Ishikawa (cell line): Measurements from ENCODE around the gene PSRC1.

Experiments used
- CEBPB ChIP-seq: IDR thresholded peaks from 2 replicates; pipeline ENCODE4 v1.6.1; 2012
- CREB1 ChIP-seq: IDR thresholded peaks from 2 replicates; pipeline ENCODE4 v1.6.1; 2012; ENCODE audit warnings: low read depth
- EGR1 ChIP-seq: IDR thresholded peaks from 2 replicates; pipeline ENCODE4 v1.6.1; 2012
- EP300 ChIP-seq: IDR thresholded peaks from 2 replicates; pipeline ENCODE4 v1.6.1; 2012; ENCODE audit warnings: borderline replicate concordance
- FOXM1 ChIP-seq: IDR thresholded peaks from 2 replicates; pipeline ENCODE4 v1.6.1; 2012; ENCODE audit warnings: low read depth, borderline replicate concordance
- MAX ChIP-seq: IDR thresholded peaks from 2 replicates; pipeline ENCODE4 v1.6.1; 2012
- NFIC ChIP-seq: IDR thresholded peaks from 2 replicates; pipeline ENCODE4 v1.6.1; 2012
- RAD21 ChIP-seq: IDR thresholded peaks from 2 replicates; pipeline ENCODE4 v1.6.1; 2012; ENCODE audit warnings: low read depth
- REST ChIP-seq: IDR thresholded peaks from 2 replicates; pipeline ENCODE4 v1.6.1; 2012; ENCODE audit warnings: low read depth, mild to moderate bottlenecking
- TAF1 ChIP-seq: IDR thresholded peaks from 2 replicates; pipeline ENCODE4 v1.6.1; 2012; ENCODE audit warnings: low read depth, mild to moderate bottlenecking
- TCF12 ChIP-seq: IDR thresholded peaks from 2 replicates; pipeline ENCODE4 v1.6.1; 2012; ENCODE audit warnings: low read depth
- TEAD4 ChIP-seq: IDR thresholded peaks from 2 replicates; pipeline ENCODE4 v1.6.1; 2012
- USF1 ChIP-seq: IDR thresholded peaks from 2 replicates; pipeline ENCODE4 v1.6.1; 2012
- YY1 ChIP-seq: IDR thresholded peaks from 2 replicates; pipeline ENCODE4 v1.6.1; 2012; ENCODE audit warnings: low read depth
- ZBTB7A ChIP-seq: IDR thresholded peaks from 2 replicates; pipeline ENCODE4 v1.6.1; 2012; ENCODE audit warnings: low read depth

The PSRC1 gene

DNA sequence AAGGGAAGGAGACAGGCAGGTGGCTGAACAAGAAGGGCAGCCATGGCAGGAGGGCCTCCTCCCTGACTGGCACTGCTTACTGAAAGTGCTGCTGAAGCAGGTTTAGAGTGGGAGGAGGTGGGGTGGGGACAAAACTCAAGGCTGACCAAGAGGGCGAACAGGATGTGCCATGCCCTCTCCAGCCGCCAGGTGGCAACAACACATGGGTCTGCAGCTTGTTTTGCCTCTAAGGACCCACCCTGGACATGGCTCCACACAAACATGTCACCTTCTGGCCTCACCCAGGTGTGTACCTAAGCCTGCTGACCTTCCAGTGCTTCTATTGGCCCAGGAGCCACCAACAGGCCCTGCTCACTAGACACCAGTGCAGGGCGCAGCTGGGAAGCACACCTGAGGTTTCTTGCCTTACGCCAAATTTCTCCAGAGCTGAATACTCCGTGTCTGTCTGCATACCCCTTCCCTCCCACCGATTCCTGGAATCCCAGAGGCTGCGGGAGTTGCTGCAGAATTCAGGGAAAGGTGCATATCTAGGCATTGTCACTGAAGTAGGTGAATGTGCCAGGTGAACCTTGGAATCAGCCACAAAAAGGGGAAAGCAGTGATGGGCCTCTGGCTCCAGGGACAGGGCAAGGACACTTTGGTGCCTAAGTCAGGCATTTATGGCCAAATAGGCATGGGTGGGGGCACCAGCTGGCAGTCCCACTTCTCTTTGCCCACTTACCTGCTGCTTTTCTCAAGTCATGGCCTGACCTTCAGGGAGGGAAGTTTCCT, 5.3 kb downstream of the PSRC1 start:
- TF ChIP-seq CREB1: no peak
- no peak for TF ChIP-seq TCF12
- no peak for TF ChIP-seq FOXM1
- TF ChIP-seq ZBTB7A: no peak
- peak; percentile 88 for TF ChIP-seq RAD21
- TF ChIP-seq EP300: no peak
- no peak for TF ChIP-seq TAF1
- TF ChIP-seq USF1: no peak
- TF ChIP-seq YY1: 0 out of 2 replicates have a peak, but pooled peaks have one; percentile 23
- 0 out of 2 replicates have a peak, but pooled peaks have one; percentile 28 for TF ChIP-seq MAX

GRCh38 chr1:109275706-109276345, 7.1 kb downstream of the PSRC1 start:
- TF ChIP-seq RAD21 (no peak), YY1 (no peak), FOXM1 (no peak), REST (no peak), CEBPB (no peak), EGR1 (no peak), MAX (no peak), CREB1 (no peak), TEAD4 (no peak), TAF1 (no peak), NFIC (no peak), EP300 (no peak), ZBTB7A (no peak), TCF12 (no peak), USF1 (no peak)

GRCh38 chr1:109274533-109275476, 8.1 kb downstream of the PSRC1 start:
- TF ChIP-seq TAF1 (no peak), FOXM1 (no peak), EGR1 (no peak), ZBTB7A (peak; percentile 36; the same call in 1 of the 2 replicates)

DNA sequence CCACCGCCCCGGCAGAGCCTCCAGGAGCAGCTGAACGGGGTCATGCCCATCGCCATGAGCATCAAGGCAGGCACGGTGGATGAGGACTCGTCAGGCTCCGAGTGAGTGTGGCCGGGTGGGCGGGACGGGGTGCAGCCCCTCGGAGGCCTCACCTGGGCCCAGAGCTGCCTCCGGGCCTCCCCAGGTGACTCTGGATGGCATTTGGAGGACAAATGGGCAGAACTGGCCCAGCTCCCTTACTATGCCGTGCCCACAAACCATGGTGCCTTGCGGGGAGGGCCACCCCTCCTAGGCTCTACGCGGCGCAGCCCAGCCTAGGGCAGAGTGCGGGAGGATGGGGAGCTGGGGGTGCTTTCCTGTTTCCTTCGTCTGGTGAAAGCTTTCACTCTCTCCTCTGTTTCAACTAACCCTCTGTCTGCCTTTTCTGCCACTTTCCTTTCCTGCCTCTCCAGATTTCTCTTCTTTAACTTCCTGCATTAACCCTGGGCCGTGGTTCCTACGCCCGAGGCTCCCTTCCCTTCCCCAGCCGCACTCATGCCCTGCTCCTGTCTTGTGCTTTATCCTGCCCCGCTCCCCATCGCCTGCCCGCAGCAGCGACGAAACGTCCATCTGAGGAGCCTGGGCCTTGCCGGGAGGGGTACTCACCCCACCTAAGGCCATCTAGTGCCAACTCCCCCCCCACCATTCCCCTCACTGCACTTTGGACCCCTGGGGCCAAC, 9.2 kb downstream of the PSRC1 start:
- TF ChIP-seq MAX (no peak), RAD21 (no peak), YY1 (no peak), EGR1 (no peak), TCF12 (no peak), EP300 (no peak), CEBPB (no peak), REST (no peak), TEAD4 (no peak), ZBTB7A (no peak), NFIC (no peak), USF1 (no peak)
